Measurements from ENCODE around the gene ROS1.

Gene ROS1

GRCh38 chr6:117440706-117441525 lies 15.2 kb upstream of the ROS1 start:
- no peak for DNase-seq (ENCODE audit: low read depth in 2 of 2)

GRCh38 chr6:117432273-117432672 lies 6.5 kb upstream of the ROS1 start:
- DNase-seq (ENCODE audit: low read depth in 2 of 2) = no peak

GRCh38 chr6:117423754-117424153 lies 2.0 kb downstream of the ROS1 start:
- DNase-seq (ENCODE audit: low read depth in 2 of 2) = no peak

- DNase-seq (ENCODE audit: low read depth in 2 of 2) = no peak
Measured at GRCh38 chr6:117418320-117418719, 7.4 kb downstream of the ROS1 start.

GRCh38 chr6:117417851-117418250 lies 7.9 kb downstream of the ROS1 start:
- no peak for DNase-seq (ENCODE audit: low read depth in 2 of 2)

- no peak for DNase-seq (ENCODE audit: low read depth in 2 of 2)
Measured at GRCh38 chr6:117414770-117415169, 11.0 kb downstream of the ROS1 start.

GRCh38 chr6:117411474-117411873 lies 14.3 kb downstream of the ROS1 start:
- DNase-seq (ENCODE audit: low read depth in 2 of 2) = no peak

GRCh38 chr6:117409863-117410262 lies 15.9 kb downstream of the ROS1 start:
- DNase-seq (ENCODE audit: low read depth in 2 of 2) = no peak

GRCh38 chr6:117409420-117409819 lies 16.3 kb downstream of the ROS1 start:
- DNase-seq (ENCODE audit: low read depth in 2 of 2) = no peak

- no peak for DNase-seq (ENCODE audit: low read depth in 2 of 2)
Measured at GRCh38 chr6:117404548-117404947, 21.2 kb downstream of the ROS1 start.

GRCh38 chr6:117401799-117402198 lies 23.9 kb downstream of the ROS1 start:
- no peak for DNase-seq (ENCODE audit: low read depth in 2 of 2)

GRCh38 chr6:117399924-117400323 lies 25.8 kb downstream of the ROS1 start:
- DNase-seq (ENCODE audit: low read depth in 2 of 2) = no peak

GRCh38 chr6:117399126-117399525 lies 26.6 kb downstream of the ROS1 start:
- DNase-seq (ENCODE audit: low read depth in 2 of 2) = no peak

- no peak for DNase-seq (ENCODE audit: low read depth in 2 of 2)
Measured at GRCh38 chr6:117397536-117398227, 28.1 kb downstream of the ROS1 start.

- DNase-seq (ENCODE audit: low read depth in 2 of 2) = no peak
Measured at GRCh38 chr6:117396228-117396627, 29.5 kb downstream of the ROS1 start.

- DNase-seq (ENCODE audit: low read depth in 2 of 2) = no peak
Measured at GRCh38 chr6:117395164-117395563, 30.6 kb downstream of the ROS1 start.

- no peak for DNase-seq (ENCODE audit: low read depth in 2 of 2)
Measured at GRCh38 chr6:117393045-117393444, 32.7 kb downstream of the ROS1 start.

GRCh38 chr6:117391874-117392583 lies 33.7 kb downstream of the ROS1 start:
- DNase-seq (ENCODE audit: low read depth in 2 of 2) = no peak

- DNase-seq (ENCODE audit: low read depth in 2 of 2) = no peak
Measured at GRCh38 chr6:117389227-117390057, 36.3 kb downstream of the ROS1 start.

- DNase-seq (ENCODE audit: low read depth in 2 of 2) = no peak
Measured at GRCh38 chr6:117387454-117387974, 38.2 kb downstream of the ROS1 start.

GRCh38 chr6:117384659-117385058 lies 41.1 kb downstream of the ROS1 start:
- DNase-seq (ENCODE audit: low read depth in 2 of 2) = no peak

Data from stimulated activated CD4-positive, alpha-beta T cell treated with anti-CD3 and anti-CD28 coated beads, Interleukin-1b, Interleukin-23, amount 100 ng/mL, for 1 hour (primary cell).